Raji (cell line): ENCODE data around the gene TMEM132E.

Source experiments
- POLR2A ChIP-seq: IDR thresholded peaks from 2 replicates; pipeline ENCODE4 v1.6.1; 2011; ENCODE audit warnings: low read depth, low read length, control low read depth; ENCODE audit not compliant: insufficient read depth

The TMEM132E gene

DNA sequence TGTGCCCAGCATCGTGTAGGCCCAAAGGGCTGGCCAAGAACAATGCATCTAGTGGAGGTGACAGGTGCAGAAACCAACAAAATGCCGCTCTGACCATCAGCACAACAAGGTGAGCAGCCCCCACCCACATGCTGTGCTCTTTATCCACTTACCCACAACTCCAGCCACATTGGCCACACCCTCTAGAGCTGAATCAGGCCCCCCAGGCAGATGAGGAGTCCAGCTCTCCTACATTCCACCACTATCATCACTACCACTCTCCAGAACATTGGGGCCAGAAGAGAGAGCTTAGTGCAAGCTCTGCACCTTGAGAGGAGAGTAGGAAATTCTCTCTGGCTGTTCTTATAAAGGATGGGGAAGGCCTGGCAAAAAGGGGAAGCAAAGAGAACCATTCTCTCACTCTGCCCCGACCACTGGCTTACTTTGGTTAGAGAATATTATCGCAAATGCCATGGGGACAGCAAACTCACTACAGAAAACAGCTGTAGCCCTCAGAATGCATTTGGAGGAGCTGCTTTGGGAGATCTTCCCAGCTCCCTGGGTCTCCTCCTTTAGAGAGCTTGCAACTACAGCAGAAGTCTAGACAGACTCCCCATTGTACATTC is 75.0 kb downstream of the TMEM132E start:
- no peak for TF ChIP-seq POLR2A

DNA sequence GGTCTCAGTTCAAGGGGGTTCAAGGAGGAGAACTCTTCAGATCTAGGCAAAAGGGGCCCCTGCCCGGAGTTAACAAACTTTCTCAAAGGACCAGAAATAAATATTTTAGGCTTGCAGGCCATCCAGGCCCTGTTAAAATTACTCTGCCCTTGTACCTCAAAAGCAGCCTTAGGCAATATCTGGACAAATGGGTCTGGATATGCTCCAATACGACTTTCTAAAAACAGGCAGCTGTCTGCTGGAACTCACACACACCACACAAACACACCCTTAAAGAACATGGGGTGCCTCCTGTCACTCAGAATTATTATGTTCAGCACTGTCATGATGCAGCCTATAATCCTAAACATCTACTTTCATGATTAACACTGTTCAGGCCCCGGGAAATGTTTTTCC is 75.5 kb downstream of the TMEM132E start:
- TF ChIP-seq POLR2A: no peak

DNA sequence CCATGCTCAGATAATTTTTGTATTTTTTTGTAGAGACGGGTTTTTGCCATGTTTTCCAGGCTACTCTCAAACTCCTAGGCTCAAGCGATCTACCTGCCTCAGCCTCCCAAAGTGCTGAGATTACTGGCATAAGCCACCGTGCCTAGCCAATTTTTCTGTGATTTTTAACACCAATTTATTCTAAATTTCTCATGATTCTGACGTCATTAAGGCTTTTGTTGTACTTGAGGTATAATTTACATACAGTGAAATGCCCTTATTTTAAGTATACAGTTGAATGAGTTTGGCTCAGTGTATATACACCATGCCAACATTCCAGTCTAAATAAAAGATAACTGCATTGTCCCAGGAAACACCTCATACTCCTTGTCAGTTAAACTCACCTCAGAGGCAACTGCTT is 77.4 kb downstream of the TMEM132E start:
- no peak for TF ChIP-seq POLR2A

DNA sequence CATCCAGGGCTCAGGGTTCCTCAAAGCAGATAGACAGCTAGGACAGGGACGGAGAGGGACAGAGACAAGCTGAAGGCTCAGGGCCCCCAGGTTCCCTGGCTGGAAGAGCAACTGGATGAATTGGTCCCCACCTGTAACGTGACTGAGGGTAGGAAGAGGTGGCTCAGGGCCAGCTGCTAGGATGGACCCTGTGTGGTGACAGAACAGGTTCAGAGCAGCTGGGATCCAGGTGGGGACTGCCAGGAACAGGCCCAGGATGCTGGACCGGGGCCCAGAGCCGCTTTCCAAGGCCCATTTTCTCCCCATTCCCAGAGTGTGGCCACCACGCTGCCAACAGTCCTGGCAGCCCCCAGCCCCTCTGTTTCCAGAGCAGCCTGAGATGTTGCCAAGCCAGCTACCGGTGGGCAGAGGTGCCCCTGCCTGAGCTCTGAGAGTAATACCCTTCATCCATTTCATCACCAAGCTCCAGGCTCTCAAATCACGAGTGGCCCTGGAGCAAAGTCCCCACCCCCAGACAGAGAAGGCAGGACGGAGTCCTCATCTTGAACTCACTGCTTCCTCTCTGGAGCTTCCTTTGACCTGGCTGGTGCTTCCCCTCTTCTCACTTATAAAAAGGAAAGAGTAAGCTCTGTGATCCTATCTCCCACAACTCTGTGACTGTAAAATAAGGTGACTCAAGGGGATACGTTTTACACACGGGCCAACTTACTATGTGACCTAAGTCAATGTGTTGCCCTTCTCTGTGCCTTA is 79.6 kb downstream of the TMEM132E start:
- no peak for TF ChIP-seq POLR2A

DNA sequence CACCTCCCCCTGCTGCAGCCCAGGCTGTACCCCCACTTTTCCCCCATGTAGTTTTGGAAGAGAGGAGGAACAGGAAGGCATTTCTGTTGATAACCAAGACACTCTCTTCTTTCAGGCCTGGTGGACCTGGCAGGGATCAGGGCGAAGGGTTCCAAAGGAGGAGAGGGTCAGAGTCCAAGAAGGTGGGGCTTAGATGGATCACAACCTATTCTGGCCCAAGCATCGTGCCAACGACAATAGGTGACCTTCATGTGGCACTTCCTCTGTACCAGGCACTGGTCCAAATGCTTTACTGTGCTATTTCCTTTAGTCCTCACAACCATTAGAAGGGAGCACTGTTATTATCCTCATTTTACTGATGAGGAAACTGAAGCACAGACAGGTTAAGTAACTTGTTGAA is 84.3 kb downstream of the TMEM132E start:
- no peak for TF ChIP-seq POLR2A

DNA sequence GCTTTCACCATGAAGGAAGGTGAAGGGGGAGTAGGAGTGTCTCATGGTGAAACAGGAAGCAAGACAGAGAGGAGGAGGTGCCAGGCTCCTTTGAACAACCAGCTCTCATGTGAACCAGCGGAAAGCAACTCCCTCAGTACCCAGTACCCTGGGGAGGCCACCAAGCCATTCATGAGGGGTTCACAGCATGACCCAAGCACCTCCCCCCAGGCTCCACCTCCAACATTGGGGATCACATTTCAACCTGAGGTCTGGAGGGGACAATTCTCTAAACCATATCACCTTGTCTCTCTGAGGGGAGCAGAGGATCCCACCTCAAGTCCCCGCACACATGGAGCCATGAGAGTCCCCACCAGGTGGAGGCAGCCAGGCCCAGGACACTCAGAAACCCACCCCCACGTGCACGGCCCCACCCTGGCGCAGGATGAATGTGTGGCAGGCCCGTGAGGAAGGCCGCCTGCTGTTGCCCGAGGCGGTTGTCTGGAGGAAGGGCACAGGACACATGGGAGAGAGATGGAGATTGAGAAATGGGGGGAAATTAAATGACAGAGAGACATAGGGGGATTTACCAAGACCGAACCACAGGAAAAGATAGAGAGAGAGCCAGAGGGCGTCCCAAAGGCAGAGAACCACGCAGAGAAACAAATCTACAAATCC is 85.9 kb downstream of the TMEM132E start:
- TF ChIP-seq POLR2A: no peak

DNA sequence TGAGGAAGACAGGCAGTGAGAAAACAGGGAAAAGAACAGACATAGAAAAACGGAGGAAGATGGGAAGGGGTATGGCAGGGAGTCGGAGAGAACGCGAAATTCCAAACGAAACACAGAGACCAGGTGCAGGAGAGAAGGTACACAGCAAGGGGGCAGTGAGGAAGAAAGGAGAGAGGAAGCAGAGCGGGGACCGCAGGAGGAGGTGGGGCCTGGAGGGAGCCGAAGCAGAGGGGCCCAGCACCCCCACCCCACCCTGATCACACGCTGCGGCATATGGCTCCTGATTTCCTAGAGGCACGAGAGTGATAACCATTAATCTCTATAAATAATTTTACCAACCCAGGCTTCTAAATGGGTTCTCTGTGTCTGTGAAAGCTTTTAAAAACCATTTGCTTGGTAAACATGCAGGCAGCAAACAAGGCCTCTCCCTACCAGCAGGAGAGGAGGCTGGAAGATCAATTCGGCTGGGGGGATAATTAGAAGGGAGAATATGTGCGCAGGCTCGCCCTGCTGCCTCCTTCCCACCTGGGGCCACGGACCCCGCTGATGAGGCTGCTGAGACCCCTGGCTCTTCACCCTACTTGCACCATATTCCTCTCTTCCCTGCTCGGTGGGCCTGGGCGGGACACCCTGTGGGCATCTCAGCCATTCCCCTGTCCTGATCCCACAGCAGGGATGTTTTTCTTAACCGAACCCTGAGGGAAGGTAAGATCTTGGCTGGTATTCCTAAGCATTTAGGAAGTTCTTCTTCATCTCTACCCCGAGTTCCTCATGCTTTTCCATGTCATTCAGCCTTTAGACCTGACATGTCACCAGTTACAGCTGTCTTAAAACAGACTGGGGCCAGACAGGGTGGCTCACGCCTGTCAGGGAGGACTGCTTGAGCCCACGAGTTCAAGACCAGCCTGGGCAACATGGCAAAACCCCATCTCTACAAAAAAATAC is 86.7 kb downstream of the TMEM132E start:
- no peak for TF ChIP-seq POLR2A

DNA sequence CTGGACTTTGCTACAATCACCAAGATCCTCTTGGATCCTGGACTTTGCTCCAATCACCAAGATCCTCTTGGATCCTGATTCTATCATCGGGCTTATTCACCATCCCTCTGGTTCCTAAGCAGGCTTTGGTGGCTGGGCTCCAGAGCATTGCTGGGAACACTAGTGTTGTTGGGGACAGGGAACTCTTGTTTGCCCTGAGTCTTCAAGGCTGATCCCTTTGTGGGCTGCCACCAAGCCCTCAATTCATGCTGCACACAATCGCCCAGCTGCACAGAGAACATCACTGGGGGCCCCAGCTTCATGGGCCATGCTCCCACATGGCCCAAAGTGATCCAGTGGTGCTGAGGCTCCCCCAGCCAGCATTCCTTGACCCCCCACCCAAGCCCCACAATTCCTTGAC is 88.3 kb downstream of the TMEM132E start:
- TF ChIP-seq POLR2A: no peak

DNA sequence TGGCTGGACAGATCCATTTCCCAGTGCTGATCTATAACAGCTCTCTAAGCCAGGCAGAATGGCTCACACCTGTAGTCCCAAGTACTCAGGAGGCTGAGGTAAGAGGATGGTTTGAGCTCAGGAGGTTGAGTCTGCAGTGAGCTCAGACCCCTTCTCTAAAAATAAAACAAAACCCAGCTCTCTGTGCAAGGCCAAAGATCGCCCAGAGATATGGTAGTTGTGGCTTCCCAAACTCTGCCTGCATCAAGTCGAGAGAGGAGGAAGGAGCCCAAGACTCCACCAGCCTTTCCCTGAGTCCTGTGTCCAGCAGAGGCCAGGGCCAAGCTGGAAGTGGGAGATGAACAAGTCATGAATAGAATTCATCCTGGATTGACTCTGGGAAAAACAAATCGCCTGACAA is 88.8 kb downstream of the TMEM132E start:
- no peak for TF ChIP-seq POLR2A

DNA sequence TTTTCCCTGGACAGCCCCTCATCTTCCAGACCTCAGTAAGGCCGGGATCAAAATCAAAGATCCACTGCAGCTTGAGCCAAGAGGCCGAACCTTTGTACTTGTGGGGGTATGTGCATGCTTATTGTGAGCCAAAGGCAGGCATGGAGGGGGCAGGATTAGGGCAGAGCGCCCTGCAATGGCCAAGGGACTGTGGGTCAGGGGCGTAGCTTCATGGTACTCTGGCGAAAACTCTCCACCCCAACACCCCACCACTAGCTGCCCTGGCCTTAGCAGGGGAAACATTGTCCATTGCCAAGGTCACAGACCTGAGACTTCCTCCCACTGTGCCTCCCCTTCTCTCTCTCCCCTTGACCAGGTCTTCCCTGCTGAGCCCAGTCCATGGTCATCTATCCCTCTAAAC is 90.1 kb downstream of the TMEM132E start:
- TF ChIP-seq POLR2A: no peak

DNA sequence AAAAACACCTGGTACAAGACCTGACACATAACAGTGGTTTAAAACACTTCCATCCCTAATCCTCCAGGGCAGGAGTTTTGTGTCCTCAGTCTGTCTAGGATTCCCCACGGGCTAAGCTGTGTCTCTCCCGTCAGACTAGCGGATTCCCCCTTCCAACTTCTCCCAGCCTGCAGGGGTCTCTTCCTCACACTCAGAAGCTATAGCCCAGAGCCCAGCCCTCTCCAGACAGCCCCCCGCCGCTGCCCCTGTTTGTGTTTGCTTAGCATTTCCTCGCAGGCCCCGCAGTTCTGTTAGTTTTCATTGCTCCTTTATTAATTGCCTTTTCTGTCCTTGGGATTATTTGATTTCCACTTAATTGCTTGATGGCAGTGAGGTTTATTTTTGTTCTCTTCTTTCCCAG is 91.2 kb downstream of the TMEM132E start:
- TF ChIP-seq POLR2A: no peak

DNA sequence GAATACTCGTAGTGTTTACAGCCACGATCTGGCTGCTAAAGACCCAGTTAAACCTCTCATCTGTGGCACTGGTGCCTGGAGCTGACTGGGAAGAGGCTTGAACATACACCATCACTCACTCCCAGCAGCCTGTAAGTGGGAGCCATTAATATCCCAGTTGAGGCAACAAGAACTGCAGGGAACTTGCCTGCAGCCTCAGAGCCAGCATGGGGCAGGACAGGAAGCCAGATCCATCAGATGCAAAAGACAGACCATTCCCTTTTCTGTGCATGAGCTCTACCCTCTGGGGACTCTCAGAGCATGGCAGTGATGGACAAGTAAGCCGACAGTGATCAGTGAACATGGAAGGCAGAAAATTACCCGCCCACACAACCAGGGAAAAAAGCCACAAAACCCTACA is 91.8 kb downstream of the TMEM132E start:
- TF ChIP-seq POLR2A: no peak

DNA sequence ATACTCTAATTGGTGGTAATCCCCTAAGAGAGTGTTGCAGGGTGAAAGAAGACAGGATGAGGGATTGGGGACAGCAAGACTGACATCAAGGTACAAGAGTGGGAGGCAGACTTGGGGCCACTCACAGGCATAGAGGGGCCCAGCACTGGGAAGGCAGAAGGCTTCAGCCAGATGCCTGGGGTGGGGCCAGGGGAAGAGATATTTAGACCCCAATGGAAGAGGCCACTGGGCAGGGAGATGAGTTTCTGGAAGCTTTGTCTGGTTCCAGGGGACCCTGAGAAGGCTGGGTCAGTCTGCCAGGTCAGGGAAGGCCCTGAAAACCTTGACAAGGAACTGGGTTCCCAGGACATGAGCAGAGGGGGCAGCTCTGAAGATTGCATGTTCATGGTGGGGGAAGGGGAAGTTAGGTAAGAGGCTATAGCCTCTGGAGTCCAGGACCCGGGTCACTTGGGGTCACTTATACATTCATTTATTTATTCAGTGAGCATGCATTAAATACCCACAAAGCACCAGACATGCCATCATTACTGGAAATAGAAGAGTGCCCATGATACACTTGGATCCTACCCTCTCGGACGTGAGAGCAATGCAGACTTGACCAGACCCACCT is 92.9 kb downstream of the TMEM132E start:
- no peak for TF ChIP-seq POLR2A

DNA sequence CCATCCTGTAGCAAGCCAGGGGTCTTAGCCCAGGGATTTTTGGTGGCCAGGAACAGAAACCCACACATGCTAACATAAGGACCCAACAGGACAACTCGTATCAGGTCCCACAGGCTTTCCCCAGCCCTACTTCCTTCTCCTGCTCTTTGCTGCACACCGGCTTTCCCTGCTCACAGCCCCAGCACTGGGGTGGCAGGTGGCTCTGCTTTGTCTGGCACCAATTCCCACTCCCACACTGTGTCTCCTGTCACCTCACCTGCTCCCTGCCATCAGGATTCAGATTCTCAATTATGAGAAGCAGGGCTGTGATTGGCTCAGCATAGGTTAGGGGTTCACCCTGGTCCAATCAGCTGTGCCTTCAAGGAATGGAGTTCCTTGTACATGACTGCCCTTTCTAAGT is 94.1 kb downstream of the TMEM132E start:
- TF ChIP-seq POLR2A: no peak

DNA sequence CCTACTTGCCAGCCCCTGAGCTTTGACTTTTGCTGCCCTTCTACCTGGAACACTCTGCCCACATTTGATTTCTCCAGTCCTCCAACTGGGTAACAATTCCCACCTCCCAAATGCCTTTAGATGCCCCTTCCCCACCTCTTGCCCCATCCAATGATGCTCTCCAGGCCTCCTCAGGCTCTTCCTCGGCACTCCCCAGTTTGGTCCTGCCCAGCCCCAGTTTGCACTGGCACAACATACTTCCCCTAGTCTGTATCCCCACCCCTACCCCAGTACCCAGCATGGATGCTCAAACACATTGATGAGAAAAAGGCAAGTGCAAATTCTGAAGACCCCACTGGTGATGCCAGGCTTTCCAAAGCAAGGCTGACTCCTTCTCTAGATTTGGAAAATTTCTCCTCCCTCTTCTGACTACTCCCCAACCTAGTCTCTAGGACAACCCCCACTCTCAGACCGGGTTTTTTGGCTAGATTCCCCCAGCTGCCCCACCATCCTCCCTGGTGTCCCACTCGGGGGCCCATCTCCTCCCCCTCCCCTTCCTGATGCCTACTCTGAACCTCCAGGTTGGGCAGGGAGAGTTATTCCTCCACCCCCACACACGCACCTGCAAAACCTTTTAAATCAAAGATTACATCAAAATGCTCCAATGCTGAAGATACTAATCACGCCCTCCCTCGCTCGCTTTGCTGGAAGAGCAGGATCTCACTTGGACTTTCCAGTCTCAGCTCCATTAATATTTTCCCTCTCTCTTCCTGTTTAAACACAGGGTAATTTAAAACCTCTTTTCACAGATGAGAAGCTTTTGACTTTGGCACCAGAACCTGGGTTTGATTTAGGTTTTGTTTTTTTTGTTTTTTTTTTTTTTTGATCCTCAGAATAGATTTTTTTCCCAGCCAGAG is 94.9 kb downstream of the TMEM132E start:
- no peak for TF ChIP-seq POLR2A

DNA sequence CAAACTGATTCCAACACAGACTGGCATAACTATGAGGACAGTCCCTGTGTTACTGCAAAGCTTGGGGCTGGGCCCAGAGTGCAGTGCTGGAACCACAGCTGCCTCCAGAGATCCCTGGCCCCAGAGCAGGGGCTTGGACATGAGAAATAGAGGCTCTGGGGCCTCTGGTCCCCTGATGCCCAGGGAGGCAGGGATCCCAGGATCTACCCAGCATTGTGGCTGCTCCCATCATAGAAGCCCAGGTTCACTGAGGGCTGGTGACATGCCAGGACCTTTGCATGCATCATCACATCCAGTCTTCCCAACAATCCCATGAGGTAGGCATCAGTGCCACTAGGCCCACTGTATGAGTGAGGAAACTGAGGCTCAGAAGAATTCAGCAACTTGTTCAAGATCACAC is 95.8 kb downstream of the TMEM132E start:
- no peak for TF ChIP-seq POLR2A
